GM10248 (cell line): ENCODE measurements around the gene SPAM1.
"Not testable (repeated sequence)": the region's sequence is repeated elsewhere in the genome, so short reads cannot be mapped to it uniquely, and the experiment has no call there.

Experiments used
- CTCF ChIA-PET: fragments of 300-600 bp; sonication (Branson Sonifier 250); formaldehyde crosslinking; extraction: SDS; loops from one replicate; lab custom pipeline; 2021; ENCODE audit warnings: antibody characterized with exemption; lab: Yijun Ruan, JAX
- POLR2A ChIA-PET: fragments of 350-650 bp; sonication (Branson Sonifier 250); formaldehyde crosslinking; extraction: SDS; loops from one replicate; lab custom pipeline; 2020; ENCODE audit warnings: antibody characterized with exemption; lab: Yijun Ruan, JAX
- DNase-seq: peaks from one replicate; pipeline ENCODE4 v3.0.0; 2012; ENCODE audit errors: extremely low spot score
- CTCF ChIP-seq: IDR thresholded peaks from 2 replicates; pipeline ENCODE4 v1.5.1; 2012; ENCODE audit warnings: mild to moderate bottlenecking, low read depth; ENCODE audit errors: extremely low read depth, missing control alignments, control extremely low read depth

The SPAM1 gene, protein sequence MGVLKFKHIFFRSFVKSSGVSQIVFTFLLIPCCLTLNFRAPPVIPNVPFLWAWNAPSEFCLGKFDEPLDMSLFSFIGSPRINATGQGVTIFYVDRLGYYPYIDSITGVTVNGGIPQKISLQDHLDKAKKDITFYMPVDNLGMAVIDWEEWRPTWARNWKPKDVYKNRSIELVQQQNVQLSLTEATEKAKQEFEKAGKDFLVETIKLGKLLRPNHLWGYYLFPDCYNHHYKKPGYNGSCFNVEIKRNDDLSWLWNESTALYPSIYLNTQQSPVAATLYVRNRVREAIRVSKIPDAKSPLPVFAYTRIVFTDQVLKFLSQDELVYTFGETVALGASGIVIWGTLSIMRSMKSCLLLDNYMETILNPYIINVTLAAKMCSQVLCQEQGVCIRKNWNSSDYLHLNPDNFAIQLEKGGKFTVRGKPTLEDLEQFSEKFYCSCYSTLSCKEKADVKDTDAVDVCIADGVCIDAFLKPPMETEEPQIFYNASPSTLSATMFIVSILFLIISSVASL

DNA sequence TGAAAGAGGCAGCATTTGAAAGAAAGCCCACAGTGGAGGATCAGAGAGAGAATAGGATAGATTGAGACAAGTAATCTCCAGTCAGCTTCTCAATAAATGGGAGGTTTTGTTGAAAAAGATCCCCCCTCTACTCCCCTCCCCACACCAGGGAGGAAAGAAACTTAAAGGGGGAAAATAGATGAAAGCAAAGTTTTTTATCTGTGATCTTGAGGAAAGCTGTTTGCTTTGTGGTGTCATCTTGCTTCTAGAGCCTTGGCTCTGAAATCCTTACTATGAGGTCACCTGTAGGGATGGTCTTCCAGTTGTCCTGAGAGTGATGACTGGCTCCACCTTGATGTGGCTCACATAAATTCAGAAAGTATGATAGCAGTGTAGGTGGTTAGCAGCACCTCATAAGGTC is at the start of gene SPAM1:
SPAM1 (plus strand) TSS at position 301 of the 400 bp plus-strand sequence. CDS start 28,330 bp downstream, outside the sequence.
- ChIA-PET POLR2A (no interaction called here), CTCF (no interaction called here)
- no peak for DNase-seq
- no peak for TF ChIP-seq CTCF

- DNase-seq = no peak
- no peak for TF ChIP-seq CTCF
- ChIA-PET POLR2A (interaction anchor here (0.6 kb wide), 1 partner anchor 12 kb away, joined by 3 read pairs; no protein-coding TSS in a partner anchor), CTCF (interaction anchor here (1.0 to 2.6 kb wide), 4 partner anchors 12 to 79 kb away, joined by 3 to 18 read pairs (median 9); no protein-coding TSS in a partner anchor)
Measured at GRCh38 chr7:123876557-123877256, 48.3 kb upstream of the SPAM1 start.

DNA sequence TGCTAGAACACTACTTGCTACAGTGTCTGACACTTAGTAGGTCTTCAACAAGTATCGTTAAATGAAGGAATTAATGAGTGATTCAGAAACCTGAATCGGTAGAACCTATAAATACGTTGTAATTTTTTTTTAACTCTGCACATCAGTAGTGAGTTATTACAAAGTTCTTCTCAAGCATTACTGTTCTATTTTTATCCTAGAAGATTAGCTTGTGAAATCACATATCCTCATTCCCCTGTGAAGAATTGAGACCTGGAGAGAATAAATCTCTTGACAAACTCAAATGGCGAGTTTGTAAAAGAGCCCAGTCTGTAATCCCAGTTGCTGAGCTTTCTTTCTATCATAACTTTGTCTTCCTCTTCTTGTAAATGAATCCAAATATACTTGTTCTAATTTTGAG is 45.4 kb upstream of the SPAM1 start:
- CTCF ChIA-PET = interaction anchor here (1.5 to 3.4 kb wide), 6 partner anchors 8 to 255 kb away, joined by 5 to 13 read pairs (median 8); no protein-coding TSS in a partner anchor
- POLR2A ChIA-PET = no interaction called here
- DNase-seq = no peak
- TF ChIP-seq CTCF = no peak

DNA sequence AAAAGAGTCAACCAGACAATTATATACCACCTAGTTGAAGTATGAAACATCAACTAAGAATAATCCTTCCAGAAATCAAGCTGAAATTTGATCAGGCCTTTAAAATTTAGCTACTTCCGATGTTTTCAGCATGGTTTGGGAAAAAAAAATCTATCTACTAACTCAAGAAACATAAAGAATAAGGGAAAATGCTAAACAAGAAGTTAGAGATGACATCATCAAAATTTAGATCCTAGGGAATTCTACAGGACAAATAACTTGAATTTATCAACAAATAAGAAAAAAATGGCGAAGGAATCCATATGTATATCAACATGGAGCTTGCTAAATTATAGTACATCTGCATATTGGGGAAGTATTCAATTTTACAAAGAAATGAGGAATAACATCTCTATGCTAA is 43.7 kb upstream of the SPAM1 start:
- DNase-seq = no peak
- CTCF ChIA-PET = interaction anchor here (1.4 to 3.4 kb wide), 2 partner anchors 9 to 16 kb away, joined by 3 to 12 read pairs; no protein-coding TSS in a partner anchor
- no peak for TF ChIP-seq CTCF
- POLR2A ChIA-PET = no interaction called here

GRCh38 chr7:123883154-123883553 is 41.9 kb upstream of the SPAM1 start:
- ChIA-PET POLR2A (no interaction called here), CTCF (interaction anchor here (3.4 kb wide), 1 partner anchor 11 kb away, joined by 12 read pairs; no protein-coding TSS in a partner anchor)
- no peak for DNase-seq
- no peak for TF ChIP-seq CTCF

- CTCF ChIA-PET = interaction anchor here (1.4 to 2.0 kb wide), 2 partner anchors 16 to 20 kb away, joined by 3 to 8 read pairs; no protein-coding TSS in a partner anchor
- TF ChIP-seq CTCF = no peak
- POLR2A ChIA-PET = no interaction called here
- no peak for DNase-seq
Measured at GRCh38 chr7:123888192-123888591, 36.8 kb upstream of the SPAM1 start.

DNA sequence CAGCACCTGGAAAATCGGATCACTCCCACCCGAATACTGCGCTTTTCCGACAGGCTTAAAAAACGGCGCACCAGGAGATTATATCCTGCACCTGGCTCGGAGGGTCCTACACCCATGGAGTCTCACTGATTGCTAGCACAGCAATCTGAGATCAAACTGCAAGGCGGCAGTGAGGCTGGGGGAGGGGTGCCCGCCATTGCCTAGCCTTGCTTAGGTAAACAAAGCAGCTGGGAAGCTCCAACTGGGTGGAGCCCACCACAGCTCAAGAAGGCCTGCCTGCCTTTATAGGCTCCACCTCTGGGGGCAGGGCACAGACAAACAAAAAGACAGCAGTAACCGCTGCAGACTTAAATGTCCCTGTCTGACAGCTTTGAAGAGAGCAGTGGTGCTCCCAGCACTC is 30.3 kb upstream of the SPAM1 start:
- DNase-seq, CTCF ChIA-PET, POLR2A ChIA-PET: not testable (repeated sequence)
